GM06990 (cell line): ENCODE data around the gene PTPRE.

Experiments
- DNase-seq: peaks from one replicate; pipeline ENCODE4 v3.0.0-alpha.2; 2011; ENCODE audit not compliant: insufficient read length; ENCODE audit errors: extremely low read depth
- H3K27me3 ChIP-seq: replicated peaks from 2 replicates; pipeline ENCODE4 v1.6.0; 2011; ENCODE audit warnings: low read length; ENCODE audit not compliant: control insufficient read depth, insufficient read depth
- H3K36me3 ChIP-seq: 2 replicates; pipeline ENCODE4 v1.5.1; 2011; ENCODE audit warnings: low read length; ENCODE audit not compliant: control insufficient read depth, insufficient read depth
- H3K4me3 ChIP-seq: replicated peaks from 2 replicates; pipeline ENCODE4 v1.5.1; 2011; ENCODE audit warnings: low read depth, mild to moderate bottlenecking, control low read depth, low read length
- TF ChIP-seq, protein P1 (sequence below): IDR thresholded peaks from 2 replicates; pipeline ENCODE4 v1.5.1; 2011; ENCODE audit warnings: low read length, control low read depth, mild to moderate bottlenecking, inconsistent platforms; ENCODE audit not compliant: insufficient read depth, poor library complexity, severe bottlenecking

Gene PTPRE

DNA sequence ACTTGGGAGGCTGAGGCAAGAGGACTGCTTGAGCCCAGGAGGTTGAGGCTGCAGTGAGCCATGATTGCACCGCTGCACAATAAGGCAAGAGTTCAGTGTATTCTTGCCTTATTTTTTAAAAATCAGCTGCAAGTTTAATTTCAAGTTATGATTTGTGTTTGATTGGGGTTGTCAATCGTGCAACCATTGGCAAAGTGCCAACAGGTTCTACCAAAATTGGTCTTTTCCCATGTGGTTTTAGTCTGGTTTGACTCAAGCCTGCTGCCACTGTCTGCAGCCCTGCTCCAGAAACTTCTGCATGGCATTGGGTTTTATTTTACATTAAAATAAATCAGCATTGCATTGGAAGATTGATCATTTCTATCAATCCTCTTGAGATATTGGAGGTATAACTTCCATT lies 72.7 kb downstream of the PTPRE start:
- H3K36me3 ChIP-seq, result no peaks in the 10 kb centered on the region
- TF ChIP-seq, protein P1, sequence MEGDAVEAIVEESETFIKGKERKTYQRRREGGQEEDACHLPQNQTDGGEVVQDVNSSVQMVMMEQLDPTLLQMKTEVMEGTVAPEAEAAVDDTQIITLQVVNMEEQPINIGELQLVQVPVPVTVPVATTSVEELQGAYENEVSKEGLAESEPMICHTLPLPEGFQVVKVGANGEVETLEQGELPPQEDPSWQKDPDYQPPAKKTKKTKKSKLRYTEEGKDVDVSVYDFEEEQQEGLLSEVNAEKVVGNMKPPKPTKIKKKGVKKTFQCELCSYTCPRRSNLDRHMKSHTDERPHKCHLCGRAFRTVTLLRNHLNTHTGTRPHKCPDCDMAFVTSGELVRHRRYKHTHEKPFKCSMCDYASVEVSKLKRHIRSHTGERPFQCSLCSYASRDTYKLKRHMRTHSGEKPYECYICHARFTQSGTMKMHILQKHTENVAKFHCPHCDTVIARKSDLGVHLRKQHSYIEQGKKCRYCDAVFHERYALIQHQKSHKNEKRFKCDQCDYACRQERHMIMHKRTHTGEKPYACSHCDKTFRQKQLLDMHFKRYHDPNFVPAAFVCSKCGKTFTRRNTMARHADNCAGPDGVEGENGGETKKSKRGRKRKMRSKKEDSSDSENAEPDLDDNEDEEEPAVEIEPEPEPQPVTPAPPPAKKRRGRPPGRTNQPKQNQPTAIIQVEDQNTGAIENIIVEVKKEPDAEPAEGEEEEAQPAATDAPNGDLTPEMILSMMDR, result no peak
- no peaks in the 10 kb centered on the region; the same call in 1 of the 2 replicates for H3K27me3 ChIP-seq
- DNase-seq, result no peak
- no peak overlapping the region for H3K4me3 ChIP-seq

DNA sequence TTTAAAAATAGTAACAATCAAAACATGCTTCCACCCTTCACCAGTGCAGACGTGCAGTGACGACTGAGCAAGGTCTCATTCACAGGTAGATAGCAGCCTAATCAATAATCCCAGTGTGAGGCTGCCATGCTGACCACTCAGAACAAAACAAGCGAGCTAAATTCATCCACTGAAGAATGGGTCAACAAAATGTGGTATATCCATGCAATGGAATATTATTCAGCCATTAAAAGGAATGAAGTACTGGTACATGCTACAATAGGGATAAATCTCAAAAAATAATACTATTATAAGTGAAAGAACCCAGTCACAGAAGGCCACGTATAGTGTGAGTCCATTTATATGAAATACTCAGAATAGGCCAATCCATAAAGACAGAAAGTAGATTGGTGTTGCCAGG lies 74.0 kb downstream of the PTPRE start:
- H3K36me3 ChIP-seq, result no peaks in the 10 kb centered on the region
- no peaks in the 10 kb centered on the region for H3K27me3 ChIP-seq
- no peak for DNase-seq
- TF ChIP-seq, protein P1, result no peak
- H3K4me3 ChIP-seq, result no peak overlapping the region

DNA sequence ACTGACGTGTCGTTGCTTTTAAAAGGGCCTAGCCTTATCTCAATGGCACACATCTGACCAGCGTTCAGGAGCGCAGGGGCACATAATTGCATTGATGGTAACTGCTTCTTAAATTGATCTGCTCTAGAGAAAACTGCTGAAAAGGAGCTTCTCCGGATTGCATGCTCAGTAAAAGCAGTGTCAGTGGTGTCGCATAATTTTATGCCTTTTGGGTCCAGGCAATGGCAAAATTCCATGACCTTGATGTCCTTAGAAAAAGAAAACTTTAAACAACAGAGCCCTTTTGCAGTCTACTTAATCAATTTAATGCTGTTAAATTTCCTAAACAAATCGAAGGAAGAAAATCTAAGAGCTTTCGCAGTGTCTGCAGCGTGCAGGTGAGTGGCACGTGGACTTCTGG lies 75.7 kb downstream of the PTPRE start:
- DNase-seq, result no peak
- H3K27me3 ChIP-seq, result no peaks in the 10 kb centered on the region; the same call in 1 of the 2 replicates
- H3K36me3 ChIP-seq, result no peaks in the 10 kb centered on the region
- no peak overlapping the region for H3K4me3 ChIP-seq
- TF ChIP-seq, protein P1, result no peak

DNA sequence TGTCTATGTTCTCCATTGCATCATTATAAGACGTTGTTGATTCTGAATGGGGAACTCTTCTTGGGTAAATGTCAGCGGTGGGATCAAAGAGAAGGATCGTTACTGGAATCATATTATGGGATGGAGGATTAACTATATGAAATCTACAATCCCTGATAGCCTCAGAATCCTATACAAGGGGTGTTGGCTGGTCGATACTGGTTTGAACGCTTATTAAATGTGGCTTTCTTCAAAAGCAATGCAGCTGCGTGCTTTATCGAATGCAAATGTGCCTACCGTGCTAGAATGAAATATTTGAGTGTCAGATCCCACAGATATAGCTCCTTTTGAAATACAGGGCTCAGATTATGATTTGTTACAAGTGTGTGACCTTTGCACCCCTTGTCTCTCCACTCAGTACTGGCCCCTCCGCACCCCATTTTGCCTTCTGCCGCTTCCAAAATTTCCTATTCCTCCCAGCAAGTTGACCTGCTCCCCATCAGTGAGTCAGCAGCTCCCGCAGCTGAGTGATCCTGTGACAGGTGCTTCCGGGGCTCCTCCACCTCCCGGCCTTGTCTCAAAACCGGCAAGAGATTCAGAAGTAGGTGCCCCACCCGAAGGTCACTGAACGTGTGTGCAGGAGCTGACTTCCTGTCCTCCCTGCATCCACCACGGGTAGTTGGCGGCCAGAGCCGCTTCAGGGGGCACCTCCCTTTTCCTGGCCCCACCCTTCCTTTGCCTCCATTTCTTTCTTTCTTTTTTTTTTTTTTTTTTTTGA lies 76.6 kb downstream of the PTPRE start:
- Histone ChIP-seq H3K36me3 (no peaks in the 10 kb centered on the region), H3K4me3 (no peak overlapping the region), H3K27me3 (no peaks in the 10 kb centered on the region; the same call in 1 of the 2 replicates)
- TF ChIP-seq, protein P1, result no peak
- no peak for DNase-seq

DNA sequence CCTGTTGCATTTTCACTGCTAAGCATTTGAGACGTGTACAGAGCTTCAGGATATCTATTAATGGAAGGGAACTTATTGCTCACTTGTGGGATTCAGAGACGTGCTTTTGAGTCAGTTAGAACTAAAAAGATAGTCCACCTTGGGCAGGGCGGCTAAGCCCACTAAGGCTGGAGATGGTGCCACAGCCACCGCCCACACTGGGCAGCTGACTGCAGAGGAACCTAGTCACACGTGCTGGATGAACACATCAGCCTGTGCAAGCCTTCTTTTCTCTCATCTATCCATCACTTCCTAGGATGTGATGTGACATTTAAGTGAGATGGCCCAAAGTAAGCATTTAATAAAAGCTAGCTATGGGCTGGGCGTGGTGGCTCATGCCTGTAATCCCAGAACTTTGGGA lies 78.0 kb downstream of the PTPRE start:
- TF ChIP-seq, protein P1, result no peak
- no peaks in the 10 kb centered on the region; the same call in 1 of the 2 replicates for H3K27me3 ChIP-seq
- DNase-seq, result no peak
- no peak overlapping the region for H3K4me3 ChIP-seq
- no peaks in the 10 kb centered on the region for H3K36me3 ChIP-seq
